HepG2 (cell line): ENCODE measurements around the gene SLC22A7. TPM values are rescaled to one million over a fixed set of nuclear protein-coding genes. Genes with fewer than 3 reads are reported as not detected.
A peak's percentile ranks its signal among the peaks of the same experiment; 100 is the strongest.

Source experiments
- ARHGAP35 ChIP-seq: sonication (generic); formaldehyde crosslinking; IDR thresholded peaks from 2 replicates; pipeline ENCODE4 v1.9.0; 2022; ENCODE audit warnings: mild to moderate bottlenecking, inconsistent platforms, moderate library complexity, missing genetic modification reagents, borderline replicate concordance
- BORCS8-MEF2B ChIP-seq: sonication (generic); formaldehyde crosslinking; IDR thresholded peaks from 2 replicates; pipeline ENCODE4 v1.8.0; 2022; ENCODE audit warnings: mild to moderate bottlenecking, missing genetic modification reagents
- DMAP1 ChIP-seq: IDR thresholded peaks from 2 replicates; pipeline ENCODE4 v1.6.1; 2016
- ISX ChIP-seq: sonication (generic); formaldehyde crosslinking; conservative IDR thresholded peaks from 2 replicates; pipeline ENCODE4 v1.5.0; 2020; ENCODE audit warnings: missing genetic modification reagents
- MIER2 ChIP-seq: IDR thresholded peaks from 2 replicates; pipeline ENCODE4 v1.6.1; 2016; ENCODE audit warnings: missing biosample characterization, missing genetic modification reagents
- NR2F6 ChIP-seq, 2 experiments: IDR thresholded peaks; 2 replicates each; pipeline ENCODE4 v1.6.1; 2016; ENCODE audit warnings: antibody characterized with exemption in 1 of 2, mild to moderate bottlenecking in 1 of 2
- ONECUT2 ChIP-seq: sonication (generic); formaldehyde crosslinking; IDR thresholded peaks from 2 replicates; pipeline ENCODE4 v1.4.0; 2020; ENCODE audit warnings: missing genetic modification reagents
- PAWR ChIP-seq: sonication (generic); formaldehyde crosslinking; IDR thresholded peaks from 2 replicates; pipeline ENCODE4 v1.4.0; 2020; ENCODE audit warnings: missing genetic modification reagents, mild to moderate bottlenecking, borderline replicate concordance
- RBFOX2 ChIP-seq: fragments of 200-400 bp; formaldehyde crosslinking; IDR thresholded peaks from 2 replicates; pipeline ENCODE4 v1.6.1; 2017; ENCODE audit warnings: low read depth, mild to moderate bottlenecking, low read length
- RBM39 ChIP-seq: fragments of 200-400 bp; formaldehyde crosslinking; IDR thresholded peaks from one replicate; pipeline ENCODE4 v1.6.1; 2018; ENCODE audit warnings: antibody characterized with exemption, mild to moderate bottlenecking, low read depth, low read length; ENCODE audit not compliant: poor library complexity, severe bottlenecking
- RORA ChIP-seq: sonication (generic); formaldehyde crosslinking; IDR thresholded peaks from 2 replicates; pipeline ENCODE4 v1.5.0; 2020; ENCODE audit warnings: mild to moderate bottlenecking, missing genetic modification reagents, moderate library complexity
- SIN3A ChIP-seq: IDR thresholded peaks from 2 replicates; pipeline ENCODE4 v1.6.1; 2011; ENCODE audit warnings: low read depth, mild to moderate bottlenecking, control low read depth, low read length, borderline replicate concordance
- SNRNP70 ChIP-seq: fragments of 200-400 bp; formaldehyde crosslinking; IDR thresholded peaks from 2 replicates; pipeline ENCODE4 v1.6.1; 2017; ENCODE audit warnings: mild to moderate bottlenecking, low read depth, low read length, moderate library complexity
- SOX6 ChIP-seq, 2 experiments: fragments of 450-650 bp in 1 of 2; sonication (generic) in 1 of 2; formaldehyde crosslinking in 1 of 2; IDR thresholded peaks; 2 replicates each; pipeline versions ENCODE4 v1.4.0 to v1.6.1; 2017 to 2020; ENCODE audit warnings: antibody characterized with exemption in 1 of 2, mild to moderate bottlenecking in 1 of 2, missing genetic modification reagents in 1 of 2
- XBP1 ChIP-seq: sonication (generic); formaldehyde crosslinking; IDR thresholded peaks from 2 replicates; pipeline ENCODE4 v1.5.0; 2020; ENCODE audit warnings: missing genetic modification reagents
- ZMAT3 ChIP-seq: sonication (generic); formaldehyde crosslinking; conservative IDR thresholded peaks from 2 replicates; pipeline ENCODE4 v1.7.0; 2021; ENCODE audit warnings: missing genetic modification reagents
- ZNF367 ChIP-seq: sonication (generic); formaldehyde crosslinking; IDR thresholded peaks from 2 replicates; pipeline ENCODE4 v1.4.0; 2020; ENCODE audit warnings: missing genetic modification reagents, borderline replicate concordance
- ZNF547 ChIP-seq: sonication (generic); formaldehyde crosslinking; IDR thresholded peaks from 2 replicates; pipeline ENCODE4 v1.5.1; 2020; ENCODE audit warnings: mild to moderate bottlenecking, missing genetic modification reagents
- ZNF589 ChIP-seq: sonication (generic); formaldehyde crosslinking; conservative IDR thresholded peaks from 2 replicates; pipeline ENCODE4 v1.8.0; 2022; ENCODE audit warnings: mild to moderate bottlenecking, moderate library complexity, missing genetic modification reagents
- ZNF7 ChIP-seq: IDR thresholded peaks from 2 replicates; pipeline ENCODE4 v1.6.1; 2016; ENCODE audit warnings: missing biosample characterization, missing genetic modification reagents
- ZNF788 ChIP-seq: sonication (generic); formaldehyde crosslinking; IDR thresholded peaks from 2 replicates; pipeline ENCODE4 v1.5.0; 2020; ENCODE audit warnings: mild to moderate bottlenecking, missing genetic modification reagents, borderline replicate concordance
- ZSCAN22 ChIP-seq: sonication (generic); formaldehyde crosslinking; IDR thresholded peaks from 2 replicates; pipeline ENCODE4 v1.4.0; 2020; ENCODE audit warnings: mild to moderate bottlenecking, missing genetic modification reagents
- polyA plus RNA-seq, 8 experiments: library from polyadenylated mRNA; depleted of rRNA in 3 of 8; stranded (reverse) in 7 of 8; unstranded in 1 of 8; fragments of >200 nt; fragmentation: Illumina TruSeq in 4 of 8; extraction: Trizol in 4 of 8; gene quantifications; 2 replicates each; pipeline versions ENCODE4 v1.2.1 to v1.2.3, GENCODE V29; 2011 to 2016; ENCODE audit warnings: low read depth in 4 of 8, missing spikeins in 1 of 8, mixed read lengths in 1 of 8; ENCODE audit not compliant: insufficient read depth in 1 of 8
- total RNA-seq, 5 experiments: library from RNA; depleted of rRNA; stranded (reverse); fragments of >200 nt; fragmentation: Illumina TruSeq; extraction: Trizol; gene quantifications; 2 replicates each; pipeline ENCODE4 v1.2.3, GENCODE V29; 2016; ENCODE audit warnings: low read depth in 1 of 5
- TF ChIP-seq, protein P1 (sequence below): sonication (generic); formaldehyde crosslinking; IDR thresholded peaks from 2 replicates; pipeline ENCODE4 v1.4.0; 2020; ENCODE audit warnings: missing genetic modification reagents, borderline replicate concordance
- TF ChIP-seq, protein P2 (sequence below): sonication (generic); formaldehyde crosslinking; IDR thresholded peaks from 2 replicates; pipeline ENCODE4 v1.9.0; 2022; ENCODE audit warnings: missing genetic modification reagents, mild to moderate bottlenecking, borderline replicate concordance
- TF ChIP-seq, protein P3 (sequence below): IDR thresholded peaks from 2 replicates; pipeline ENCODE4 v1.6.1; 2016; ENCODE audit warnings: low read depth, control low read depth
- TF ChIP-seq, protein P4 (sequence below): IDR thresholded peaks from 2 replicates; pipeline ENCODE4 v1.6.1; 2016; ENCODE audit warnings: mild to moderate bottlenecking, missing biosample characterization, missing genetic modification reagents

SLC22A7 gene
- total and polyA plus RNA-seq, 2 of the 13 experiments (the other 11 are each of a cell fraction or from before 2014, with no cell fraction given) = 5.3 to 22.6 TPM

DNA sequence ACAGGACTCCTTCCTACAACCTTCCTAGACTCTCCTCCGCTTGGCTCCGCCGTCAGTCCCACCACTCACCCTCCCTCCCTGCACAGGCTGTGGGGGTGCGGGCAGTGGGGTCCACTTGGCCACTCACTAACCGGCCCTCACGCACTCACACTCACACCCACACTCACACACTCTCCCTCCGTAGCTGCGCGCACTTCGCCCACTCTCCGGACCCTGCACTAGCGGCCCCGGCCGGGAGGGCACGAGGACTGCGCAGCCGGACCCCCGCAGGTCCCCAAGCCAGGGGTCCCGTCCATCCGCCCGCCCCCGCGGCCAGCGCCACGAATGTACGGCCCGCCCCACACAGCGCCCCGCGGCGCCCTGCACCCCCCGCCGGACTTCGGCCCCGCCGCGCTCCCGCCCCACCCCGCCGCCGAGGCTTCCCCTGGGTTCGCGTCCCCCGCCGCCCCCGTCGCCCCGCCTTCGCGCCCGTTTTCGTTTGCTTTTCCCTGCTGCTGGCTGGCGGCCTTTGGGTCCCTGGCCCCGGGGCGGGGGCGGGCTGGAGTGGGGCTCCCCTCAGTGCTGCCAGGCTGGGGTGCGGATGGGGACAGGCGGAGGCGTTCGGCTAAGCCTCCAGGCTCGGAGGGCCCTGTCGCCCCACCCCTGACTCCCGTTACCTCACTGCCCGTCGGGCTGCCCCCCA, 23.0 kb upstream of the SLC22A7 start (continued):
- TF ChIP-seq SOX6 (IDR thresholded peaks at IDR 0.05) (no peak), SOX6 (CRISPR knock-in tag; IDR thresholded peaks at IDR 0.05) (peak; percentile 27; the same call in 1 of the 2 replicates), RORA (CRISPR knock-in tag) (no peak), ISX (CRISPR knock-in tag) (no peak), SIN3A (no peak), MIER2 (CRISPR knock-in tag) (no peak), DMAP1 (CRISPR knock-in tag) (peak; percentile 64), NR2F6 (IDR thresholded peaks at IDR 0.05) (no peak), NR2F6 (CRISPR knock-in tag; IDR thresholded peaks at IDR 0.05) (peak; percentile 49; the same call in 1 of the 2 replicates), ZMAT3 (CRISPR knock-in tag) (no peak), RBFOX2 (peak; percentile 97), XBP1 (CRISPR knock-in tag) (no peak), ZNF7 (CRISPR knock-in tag) (no peak), ZNF547 (CRISPR knock-in tag) (peak; percentile 58), ONECUT2 (no peak), RBM39 (peak; percentile 52), ZNF589 (peak; percentile 86; the same call in 1 of the 2 replicates), BORCS8-MEF2B (CRISPR knock-in tag) (peak; percentile 83; the same call in 1 of the 2 replicates), ZNF367 (CRISPR knock-in tag) (no peak), SNRNP70 (no peak), ZSCAN22 (CRISPR knock-in tag) (peak; percentile 20; the same call in 1 of the 2 replicates), ARHGAP35 (CRISPR knock-in tag) (no peak), PAWR (peak; percentile 90; the same call in 1 of the 2 replicates), ZNF788 (CRISPR knock-in tag) (peak; percentile 65; the same call in 1 of the 2 replicates)
- TF ChIP-seq, protein P1, sequence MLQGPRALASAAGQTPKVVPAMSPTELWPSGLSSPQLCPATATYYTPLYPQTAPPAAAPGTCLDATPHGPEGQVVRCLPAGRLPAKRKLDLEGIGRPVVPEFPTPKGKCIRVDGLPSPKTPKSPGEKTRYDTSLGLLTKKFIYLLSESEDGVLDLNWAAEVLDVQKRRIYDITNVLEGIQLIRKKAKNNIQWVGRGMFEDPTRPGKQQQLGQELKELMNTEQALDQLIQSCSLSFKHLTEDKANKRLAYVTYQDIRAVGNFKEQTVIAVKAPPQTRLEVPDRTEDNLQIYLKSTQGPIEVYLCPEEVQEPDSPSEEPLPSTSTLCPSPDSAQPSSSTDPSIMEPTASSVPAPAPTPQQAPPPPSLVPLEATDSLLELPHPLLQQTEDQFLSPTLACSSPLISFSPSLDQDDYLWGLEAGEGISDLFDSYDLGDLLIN (CRISPR knock-in tag) = peak; percentile 93; the same call in 1 of the 2 replicates
- TF ChIP-seq, protein P2, sequence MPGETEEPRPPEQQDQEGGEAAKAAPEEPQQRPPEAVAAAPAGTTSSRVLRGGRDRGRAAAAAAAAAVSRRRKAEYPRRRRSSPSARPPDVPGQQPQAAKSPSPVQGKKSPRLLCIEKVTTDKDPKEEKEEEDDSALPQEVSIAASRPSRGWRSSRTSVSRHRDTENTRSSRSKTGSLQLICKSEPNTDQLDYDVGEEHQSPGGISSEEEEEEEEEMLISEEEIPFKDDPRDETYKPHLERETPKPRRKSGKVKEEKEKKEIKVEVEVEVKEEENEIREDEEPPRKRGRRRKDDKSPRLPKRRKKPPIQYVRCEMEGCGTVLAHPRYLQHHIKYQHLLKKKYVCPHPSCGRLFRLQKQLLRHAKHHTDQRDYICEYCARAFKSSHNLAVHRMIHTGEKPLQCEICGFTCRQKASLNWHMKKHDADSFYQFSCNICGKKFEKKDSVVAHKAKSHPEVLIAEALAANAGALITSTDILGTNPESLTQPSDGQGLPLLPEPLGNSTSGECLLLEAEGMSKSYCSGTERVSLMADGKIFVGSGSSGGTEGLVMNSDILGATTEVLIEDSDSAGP = no peak
- TF ChIP-seq, protein P3, sequence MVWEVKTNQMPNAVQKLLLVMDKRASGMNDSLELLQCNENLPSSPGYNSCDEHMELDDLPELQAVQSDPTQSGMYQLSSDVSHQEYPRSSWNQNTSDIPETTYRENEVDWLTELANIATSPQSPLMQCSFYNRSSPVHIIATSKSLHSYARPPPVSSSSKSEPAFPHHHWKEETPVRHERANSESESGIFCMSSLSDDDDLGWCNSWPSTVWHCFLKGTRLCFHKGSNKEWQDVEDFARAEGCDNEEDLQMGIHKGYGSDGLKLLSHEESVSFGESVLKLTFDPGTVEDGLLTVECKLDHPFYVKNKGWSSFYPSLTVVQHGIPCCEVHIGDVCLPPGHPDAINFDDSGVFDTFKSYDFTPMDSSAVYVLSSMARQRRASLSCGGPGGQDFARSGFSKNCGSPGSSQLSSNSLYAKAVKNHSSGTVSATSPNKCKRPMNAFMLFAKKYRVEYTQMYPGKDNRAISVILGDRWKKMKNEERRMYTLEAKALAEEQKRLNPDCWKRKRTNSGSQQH = 0 out of 2 replicates have a peak, but pooled peaks have one; percentile 15
- TF ChIP-seq, protein P4, sequence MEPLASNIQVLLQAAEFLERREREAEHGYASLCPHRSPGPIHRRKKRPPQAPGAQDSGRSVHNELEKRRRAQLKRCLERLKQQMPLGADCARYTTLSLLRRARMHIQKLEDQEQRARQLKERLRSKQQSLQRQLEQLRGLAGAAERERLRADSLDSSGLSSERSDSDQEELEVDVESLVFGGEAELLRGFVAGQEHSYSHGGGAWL (CRISPR knock-in tag) = 0 out of 2 replicates have a peak, but pooled peaks have one; percentile 52
